ENCODE data around the gene RAB31.

Gene RAB31

GRCh38 chr18:9811978-9812377 is 103.9 kb downstream of the RAB31 start:
- H3K4me1 ChIP-seq (ENCODE audit: control insufficient read depth, insufficient read depth, low read depth, low read length) = peaks cover 17% of the 10 kb centered on the region
- no peak overlapping the region for H3K4ac ChIP-seq (ENCODE audit: low read depth in 1 of 2, low read length in 2 of 2)
- no peak overlapping the region for H2BK15ac ChIP-seq (ENCODE audit: low read depth, poor library complexity, severe bottlenecking)
- no peak overlapping the region for H2BK5ac ChIP-seq (ENCODE audit: low read depth, low read length, poor library complexity, severe bottlenecking)
- H3K4me3 ChIP-seq (ENCODE audit: insufficient read depth in 1 of 2, low read depth in 1 of 2, low read length in 2 of 2) = no peak overlapping the region
- no peak overlapping the region for H3K4me2 ChIP-seq (ENCODE audit: low read length, poor library complexity, severe bottlenecking)
- DNase-seq = no peak
- no peak overlapping the region for H2BK120ac ChIP-seq (ENCODE audit: low read depth, low read length)
- no peak overlapping the region for H3K23ac ChIP-seq (ENCODE audit: low read length in 2 of 2)
- no peak overlapping the region for H2AK5ac ChIP-seq (ENCODE audit: low read length, severe bottlenecking)
- peak overlapping the region in 1 of 2 experiments; percentile 54 for H2BK12ac ChIP-seq (ENCODE audit: low read length in 2 of 2)
- peak overlapping the region in 1 of 2 experiments; percentile 57 for H3K18ac ChIP-seq (ENCODE audit: low read depth in 1 of 2, low read length in 2 of 2)
- H3K14ac ChIP-seq (ENCODE audit: low read length in 2 of 2) = no peak overlapping the region
- no peaks in the 10 kb centered on the region for H3K9me3 ChIP-seq (ENCODE audit: control insufficient read depth, low read length)
- H2AFZ ChIP-seq (ENCODE audit: low read depth, low read length) = no peak overlapping the region
- no peak overlapping the region for H3K27ac ChIP-seq (ENCODE audit: low read length, poor library complexity, severe bottlenecking)
- no peak overlapping the region for H4K91ac ChIP-seq (ENCODE audit: low read length)
- H3K9ac ChIP-seq (ENCODE audit: low read length) = no peak overlapping the region
- WGBS = 29% methylated on average over 4 of the region's 5 CpGs
- no peaks in the 10 kb centered on the region for H3K27me3 ChIP-seq (ENCODE audit: control insufficient read depth in 1 of 2, insufficient read depth in 1 of 2, low read length in 2 of 2)
- peaks cover 1% of the 10 kb centered on the region for H3K79me1 ChIP-seq (replicated peaks; ENCODE audit: low read length, poor library complexity, severe bottlenecking)
- peaks cover 0 to 14% of the 10 kb centered on the region in 2 experiments for H3K36me3 ChIP-seq (ENCODE audit: control insufficient read depth in 1 of 2, insufficient read depth in 2 of 2, low read depth in 1 of 2, low read length in 2 of 2)
- no peak overlapping the region for H4K8ac ChIP-seq (ENCODE audit: low read length)

DNA sequence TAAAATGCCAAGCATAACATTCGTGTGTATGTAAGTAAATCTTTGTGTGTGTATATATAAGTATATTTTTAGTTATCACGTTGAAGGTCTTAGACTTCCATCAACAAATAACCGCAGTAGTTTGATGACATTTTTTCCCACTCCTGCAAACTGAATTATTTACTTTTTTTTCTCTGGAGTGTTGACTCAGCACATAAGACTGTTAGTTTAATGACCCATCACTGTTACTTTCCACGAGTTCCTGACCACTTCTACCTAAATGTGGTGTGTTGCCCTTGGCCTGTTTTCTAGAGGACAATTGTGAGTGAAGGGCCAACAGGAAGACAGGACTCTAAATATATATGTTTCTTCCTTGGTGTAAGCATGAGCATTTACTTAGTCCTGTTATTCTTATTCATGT is 106.3 kb downstream of the RAB31 start:
- Histone ChIP-seq H3K14ac (ENCODE audit: low read length in 2 of 2) (no peak overlapping the region), H2BK12ac (ENCODE audit: low read length in 2 of 2) (no peak overlapping the region), H4K91ac (ENCODE audit: low read length) (no peak overlapping the region), H2AK5ac (ENCODE audit: low read length, severe bottlenecking) (no peak overlapping the region), H3K9ac (ENCODE audit: low read length) (no peak overlapping the region), H3K18ac (ENCODE audit: low read depth in 1 of 2, low read length in 2 of 2) (no peak overlapping the region), H3K79me1 (replicated peaks; ENCODE audit: low read length, poor library complexity, severe bottlenecking) (no peaks in the 10 kb centered on the region), H2BK5ac (ENCODE audit: low read depth, low read length, poor library complexity, severe bottlenecking) (no peak overlapping the region), H3K4me2 (ENCODE audit: low read length, poor library complexity, severe bottlenecking) (no peak overlapping the region), H2BK120ac (ENCODE audit: low read depth, low read length) (no peak overlapping the region), H2AFZ (ENCODE audit: low read depth, low read length) (no peak overlapping the region), H4K8ac (ENCODE audit: low read length) (no peak overlapping the region), H3K4me3 (ENCODE audit: insufficient read depth in 1 of 2, low read depth in 1 of 2, low read length in 2 of 2) (no peak overlapping the region), H2BK15ac (ENCODE audit: low read depth, poor library complexity, severe bottlenecking) (no peak overlapping the region), H3K27me3 (ENCODE audit: control insufficient read depth in 1 of 2, insufficient read depth in 1 of 2, low read length in 2 of 2) (no peaks in the 10 kb centered on the region), H3K4ac (ENCODE audit: low read depth in 1 of 2, low read length in 2 of 2) (no peak overlapping the region), H3K36me3 (ENCODE audit: control insufficient read depth in 1 of 2, insufficient read depth in 2 of 2, low read depth in 1 of 2, low read length in 2 of 2) (peaks cover 0 to 32% of the 10 kb centered on the region in 2 experiments), H3K4me1 (ENCODE audit: control insufficient read depth, insufficient read depth, low read depth, low read length) (peaks cover 6% of the 10 kb centered on the region), H3K23ac (ENCODE audit: low read length in 2 of 2) (no peak overlapping the region), H3K9me3 (ENCODE audit: control insufficient read depth, low read length) (no peaks in the 10 kb centered on the region), H3K27ac (ENCODE audit: low read length, poor library complexity, severe bottlenecking) (no peak overlapping the region)
- DNase-seq = peak; percentile 87
- WGBS = 0% methylated on average over 2 of the region's 4 CpGs

GRCh38 chr18:9817286-9817685 is 109.2 kb downstream of the RAB31 start:
- peaks cover 0 to 32% of the 10 kb centered on the region in 2 experiments for H3K36me3 ChIP-seq (ENCODE audit: control insufficient read depth in 1 of 2, insufficient read depth in 2 of 2, low read depth in 1 of 2, low read length in 2 of 2)
- no peak overlapping the region for H3K14ac ChIP-seq (ENCODE audit: low read length in 2 of 2)
- H3K27me3 ChIP-seq (ENCODE audit: control insufficient read depth in 1 of 2, insufficient read depth in 1 of 2, low read length in 2 of 2) = no peaks in the 10 kb centered on the region
- no peak overlapping the region for H3K9ac ChIP-seq (ENCODE audit: low read length)
- peaks cover 3% of the 10 kb centered on the region for H3K4me1 ChIP-seq (ENCODE audit: control insufficient read depth, insufficient read depth, low read depth, low read length)
- no peak overlapping the region for H4K8ac ChIP-seq (ENCODE audit: low read length)
- no peak overlapping the region for H3K18ac ChIP-seq (ENCODE audit: low read depth in 1 of 2, low read length in 2 of 2)
- no peak overlapping the region for H3K4me3 ChIP-seq (ENCODE audit: insufficient read depth in 1 of 2, low read depth in 1 of 2, low read length in 2 of 2)
- H4K91ac ChIP-seq (ENCODE audit: low read length) = no peak overlapping the region
- H3K4ac ChIP-seq (ENCODE audit: low read depth in 1 of 2, low read length in 2 of 2) = no peak overlapping the region
- 97% methylated on average over 2 of the region's 4 CpGs for WGBS
- H2BK12ac ChIP-seq (ENCODE audit: low read length in 2 of 2) = no peak overlapping the region
- no peak overlapping the region for H2AFZ ChIP-seq (ENCODE audit: low read depth, low read length)
- H3K27ac ChIP-seq (ENCODE audit: low read length, poor library complexity, severe bottlenecking) = no peak overlapping the region
- H2AK5ac ChIP-seq (ENCODE audit: low read length, severe bottlenecking) = no peak overlapping the region
- H2BK15ac ChIP-seq (ENCODE audit: low read depth, poor library complexity, severe bottlenecking) = no peak overlapping the region
- no peak overlapping the region for H2BK120ac ChIP-seq (ENCODE audit: low read depth, low read length)
- no peak for DNase-seq
- no peak overlapping the region for H2BK5ac ChIP-seq (ENCODE audit: low read depth, low read length, poor library complexity, severe bottlenecking)
- no peak overlapping the region for H3K23ac ChIP-seq (ENCODE audit: low read length in 2 of 2)
- H3K79me1 ChIP-seq (replicated peaks; ENCODE audit: low read length, poor library complexity, severe bottlenecking) = no peaks in the 10 kb centered on the region
- H3K4me2 ChIP-seq (ENCODE audit: low read length, poor library complexity, severe bottlenecking) = no peak overlapping the region
- no peaks in the 10 kb centered on the region for H3K9me3 ChIP-seq (ENCODE audit: control insufficient read depth, low read length)

GRCh38 chr18:9817725-9818422 is 109.8 kb downstream of the RAB31 start:
- H4K91ac ChIP-seq (ENCODE audit: low read length) = no peak overlapping the region
- H3K27ac ChIP-seq (ENCODE audit: low read length, poor library complexity, severe bottlenecking) = no peak overlapping the region
- H3K4me2 ChIP-seq (ENCODE audit: low read length, poor library complexity, severe bottlenecking) = no peak overlapping the region
- WGBS = 91% methylated on average over 5 of the region's 8 CpGs
- no peak overlapping the region for H3K9ac ChIP-seq (ENCODE audit: low read length)
- H3K4ac ChIP-seq (ENCODE audit: low read depth in 1 of 2, low read length in 2 of 2) = no peak overlapping the region
- H3K4me1 ChIP-seq (ENCODE audit: control insufficient read depth, insufficient read depth, low read depth, low read length) = peaks cover 3% of the 10 kb centered on the region
- H3K36me3 ChIP-seq (ENCODE audit: control insufficient read depth in 1 of 2, insufficient read depth in 2 of 2, low read depth in 1 of 2, low read length in 2 of 2) = peaks cover 0 to 32% of the 10 kb centered on the region in 2 experiments
- H3K79me1 ChIP-seq (replicated peaks; ENCODE audit: low read length, poor library complexity, severe bottlenecking) = no peaks in the 10 kb centered on the region
- H3K18ac ChIP-seq (ENCODE audit: low read depth in 1 of 2, low read length in 2 of 2) = no peak overlapping the region
- DNase-seq = no peak
- H2BK15ac ChIP-seq (ENCODE audit: low read depth, poor library complexity, severe bottlenecking) = no peak overlapping the region
- no peak overlapping the region for H3K14ac ChIP-seq (ENCODE audit: low read length in 2 of 2)
- H3K27me3 ChIP-seq (ENCODE audit: control insufficient read depth in 1 of 2, insufficient read depth in 1 of 2, low read length in 2 of 2) = no peaks in the 10 kb centered on the region
- no peak overlapping the region for H2AFZ ChIP-seq (ENCODE audit: low read depth, low read length)
- H3K23ac ChIP-seq (ENCODE audit: low read length in 2 of 2) = no peak overlapping the region
- no peak overlapping the region for H3K4me3 ChIP-seq (ENCODE audit: insufficient read depth in 1 of 2, low read depth in 1 of 2, low read length in 2 of 2)
- H2AK5ac ChIP-seq (ENCODE audit: low read length, severe bottlenecking) = no peak overlapping the region
- no peak overlapping the region for H4K8ac ChIP-seq (ENCODE audit: low read length)
- no peak overlapping the region for H2BK12ac ChIP-seq (ENCODE audit: low read length in 2 of 2)
- H2BK5ac ChIP-seq (ENCODE audit: low read depth, low read length, poor library complexity, severe bottlenecking) = no peak overlapping the region
- H3K9me3 ChIP-seq (ENCODE audit: control insufficient read depth, low read length) = no peaks in the 10 kb centered on the region
- no peak overlapping the region for H2BK120ac ChIP-seq (ENCODE audit: low read depth, low read length)

All from mesenchymal stem cell (in vitro differentiated cells and primary cell).